ENCODE measurements around the gene TBC1D24.

DNA sequence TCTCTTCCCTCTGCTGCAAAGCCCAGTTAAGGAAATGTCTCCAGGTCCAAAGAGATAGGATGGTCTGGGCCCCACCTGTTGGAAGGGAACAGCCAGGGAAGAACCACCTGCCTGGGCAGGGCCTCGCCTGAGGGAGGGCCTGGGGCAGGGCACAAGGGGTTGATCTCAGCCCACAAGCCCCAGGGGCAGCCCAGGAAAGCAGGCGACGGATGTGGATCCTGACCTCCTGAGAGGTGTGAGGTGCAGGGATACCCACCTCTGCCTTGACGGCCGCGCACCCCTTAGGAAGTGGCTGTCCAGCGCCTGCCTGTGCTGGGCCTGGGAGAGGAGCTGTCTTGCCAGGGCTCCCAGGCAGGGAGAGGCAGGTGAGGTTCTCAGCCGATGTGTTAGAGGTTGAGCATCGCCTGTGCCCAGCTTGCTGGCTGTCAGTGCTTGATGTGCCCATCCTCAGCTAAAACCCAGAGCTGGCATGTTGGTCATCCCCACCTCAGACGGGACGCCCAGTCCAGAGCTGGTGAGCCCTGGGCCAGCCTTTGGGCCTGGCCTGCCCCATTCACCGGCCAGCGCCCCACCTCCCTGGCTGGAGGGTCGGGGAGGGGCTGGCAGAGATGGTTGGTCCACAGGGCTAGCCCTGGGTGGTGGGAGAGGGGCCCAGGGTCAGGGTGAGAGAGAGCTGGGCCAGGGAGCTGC, 55.8 kb downstream of the TBC1D24 start:
- TF ChIP-seq, protein P1, sequence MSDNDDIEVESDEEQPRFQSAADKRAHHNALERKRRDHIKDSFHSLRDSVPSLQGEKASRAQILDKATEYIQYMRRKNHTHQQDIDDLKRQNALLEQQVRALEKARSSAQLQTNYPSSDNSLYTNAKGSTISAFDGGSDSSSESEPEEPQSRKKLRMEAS (IDR thresholded peaks at IDR 0.05; ENCODE audit: low read depth) = no peak
- TF ChIP-seq POLR2AphosphoS5 (IDR thresholded peaks at IDR 0.05; ENCODE audit: low read depth, low read length) (no peak), MEF2A (IDR thresholded peaks at IDR 0.05; ENCODE audit: borderline replicate concordance, low read depth) (no peak), TAF1 (IDR thresholded peaks at IDR 0.05; ENCODE audit: borderline replicate concordance, low read depth, low read length) (no peak), YY1 (IDR thresholded peaks at IDR 0.05; ENCODE audit: low read depth) (no peak), TEAD4 (IDR thresholded peaks at IDR 0.05; ENCODE audit: borderline replicate concordance, insufficient read depth) (no peak), EP300 (IDR thresholded peaks at IDR 0.05; ENCODE audit: borderline replicate concordance in 1 of 2, low read depth in 1 of 2, low read length in 1 of 2) (no peak), EZH2phosphoT487 (IDR thresholded peaks at IDR 0.05; ENCODE audit: borderline replicate concordance, low read depth) (no peak)
- TF ChIP-seq, protein P2, sequence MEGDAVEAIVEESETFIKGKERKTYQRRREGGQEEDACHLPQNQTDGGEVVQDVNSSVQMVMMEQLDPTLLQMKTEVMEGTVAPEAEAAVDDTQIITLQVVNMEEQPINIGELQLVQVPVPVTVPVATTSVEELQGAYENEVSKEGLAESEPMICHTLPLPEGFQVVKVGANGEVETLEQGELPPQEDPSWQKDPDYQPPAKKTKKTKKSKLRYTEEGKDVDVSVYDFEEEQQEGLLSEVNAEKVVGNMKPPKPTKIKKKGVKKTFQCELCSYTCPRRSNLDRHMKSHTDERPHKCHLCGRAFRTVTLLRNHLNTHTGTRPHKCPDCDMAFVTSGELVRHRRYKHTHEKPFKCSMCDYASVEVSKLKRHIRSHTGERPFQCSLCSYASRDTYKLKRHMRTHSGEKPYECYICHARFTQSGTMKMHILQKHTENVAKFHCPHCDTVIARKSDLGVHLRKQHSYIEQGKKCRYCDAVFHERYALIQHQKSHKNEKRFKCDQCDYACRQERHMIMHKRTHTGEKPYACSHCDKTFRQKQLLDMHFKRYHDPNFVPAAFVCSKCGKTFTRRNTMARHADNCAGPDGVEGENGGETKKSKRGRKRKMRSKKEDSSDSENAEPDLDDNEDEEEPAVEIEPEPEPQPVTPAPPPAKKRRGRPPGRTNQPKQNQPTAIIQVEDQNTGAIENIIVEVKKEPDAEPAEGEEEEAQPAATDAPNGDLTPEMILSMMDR (IDR thresholded peaks at IDR 0.05) = no peak
- TF ChIP-seq, protein P3, sequence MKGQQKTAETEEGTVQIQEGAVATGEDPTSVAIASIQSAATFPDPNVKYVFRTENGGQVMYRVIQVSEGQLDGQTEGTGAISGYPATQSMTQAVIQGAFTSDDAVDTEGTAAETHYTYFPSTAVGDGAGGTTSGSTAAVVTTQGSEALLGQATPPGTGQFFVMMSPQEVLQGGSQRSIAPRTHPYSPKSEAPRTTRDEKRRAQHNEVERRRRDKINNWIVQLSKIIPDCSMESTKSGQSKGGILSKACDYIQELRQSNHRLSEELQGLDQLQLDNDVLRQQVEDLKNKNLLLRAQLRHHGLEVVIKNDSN (IDR thresholded peaks at IDR 0.05; ENCODE audit: borderline replicate concordance, low read depth) = no peak
- TF ChIP-seq, protein P4, sequence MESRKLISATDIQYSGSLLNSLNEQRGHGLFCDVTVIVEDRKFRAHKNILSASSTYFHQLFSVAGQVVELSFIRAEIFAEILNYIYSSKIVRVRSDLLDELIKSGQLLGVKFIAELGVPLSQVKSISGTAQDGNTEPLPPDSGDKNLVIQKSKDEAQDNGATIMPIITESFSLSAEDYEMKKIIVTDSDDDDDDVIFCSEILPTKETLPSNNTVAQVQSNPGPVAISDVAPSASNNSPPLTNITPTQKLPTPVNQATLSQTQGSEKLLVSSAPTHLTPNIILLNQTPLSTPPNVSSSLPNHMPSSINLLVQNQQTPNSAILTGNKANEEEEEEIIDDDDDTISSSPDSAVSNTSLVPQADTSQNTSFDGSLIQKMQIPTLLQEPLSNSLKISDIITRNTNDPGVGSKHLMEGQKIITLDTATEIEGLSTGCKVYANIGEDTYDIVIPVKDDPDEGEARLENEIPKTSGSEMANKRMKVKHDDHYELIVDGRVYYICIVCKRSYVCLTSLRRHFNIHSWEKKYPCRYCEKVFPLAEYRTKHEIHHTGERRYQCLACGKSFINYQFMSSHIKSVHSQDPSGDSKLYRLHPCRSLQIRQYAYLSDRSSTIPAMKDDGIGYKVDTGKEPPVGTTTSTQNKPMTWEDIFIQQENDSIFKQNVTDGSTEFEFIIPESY (IDR thresholded peaks at IDR 0.05; ENCODE audit: borderline replicate concordance, low read depth) = no peak
- TF ChIP-seq, protein P5, sequence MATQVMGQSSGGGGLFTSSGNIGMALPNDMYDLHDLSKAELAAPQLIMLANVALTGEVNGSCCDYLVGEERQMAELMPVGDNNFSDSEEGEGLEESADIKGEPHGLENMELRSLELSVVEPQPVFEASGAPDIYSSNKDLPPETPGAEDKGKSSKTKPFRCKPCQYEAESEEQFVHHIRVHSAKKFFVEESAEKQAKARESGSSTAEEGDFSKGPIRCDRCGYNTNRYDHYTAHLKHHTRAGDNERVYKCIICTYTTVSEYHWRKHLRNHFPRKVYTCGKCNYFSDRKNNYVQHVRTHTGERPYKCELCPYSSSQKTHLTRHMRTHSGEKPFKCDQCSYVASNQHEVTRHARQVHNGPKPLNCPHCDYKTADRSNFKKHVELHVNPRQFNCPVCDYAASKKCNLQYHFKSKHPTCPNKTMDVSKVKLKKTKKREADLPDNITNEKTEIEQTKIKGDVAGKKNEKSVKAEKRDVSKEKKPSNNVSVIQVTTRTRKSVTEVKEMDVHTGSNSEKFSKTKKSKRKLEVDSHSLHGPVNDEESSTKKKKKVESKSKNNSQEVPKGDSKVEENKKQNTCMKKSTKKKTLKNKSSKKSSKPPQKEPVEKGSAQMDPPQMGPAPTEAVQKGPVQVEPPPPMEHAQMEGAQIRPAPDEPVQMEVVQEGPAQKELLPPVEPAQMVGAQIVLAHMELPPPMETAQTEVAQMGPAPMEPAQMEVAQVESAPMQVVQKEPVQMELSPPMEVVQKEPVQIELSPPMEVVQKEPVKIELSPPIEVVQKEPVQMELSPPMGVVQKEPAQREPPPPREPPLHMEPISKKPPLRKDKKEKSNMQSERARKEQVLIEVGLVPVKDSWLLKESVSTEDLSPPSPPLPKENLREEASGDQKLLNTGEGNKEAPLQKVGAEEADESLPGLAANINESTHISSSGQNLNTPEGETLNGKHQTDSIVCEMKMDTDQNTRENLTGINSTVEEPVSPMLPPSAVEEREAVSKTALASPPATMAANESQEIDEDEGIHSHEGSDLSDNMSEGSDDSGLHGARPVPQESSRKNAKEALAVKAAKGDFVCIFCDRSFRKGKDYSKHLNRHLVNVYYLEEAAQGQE (IDR thresholded peaks at IDR 0.05; ENCODE audit: low read depth, low read length) = no peak
